Duodenal mucosa (tissue), 2 donors: ENCODE measurements around the gene ITGB5.

Source experiments
- H3K27ac ChIP-seq: one replicate; pipeline ENCODE4 v1.7.0; 2013; ENCODE audit warnings: low read depth, low read length
- H3K27me3 ChIP-seq, 2 donors: one replicate each; pipeline ENCODE4 v1.7.0; 2013; ENCODE audit warnings: low read length in 2 of 2, control low read depth in 1 of 2; ENCODE audit not compliant: insufficient read depth in 2 of 2, control insufficient read depth in 1 of 2
- H3K36me3 ChIP-seq, 2 donors: one replicate each; pipeline ENCODE4 v1.7.0; 2013; ENCODE audit warnings: low read length in 2 of 2, control low read depth in 1 of 2; ENCODE audit not compliant: insufficient read depth in 2 of 2, control insufficient read depth in 1 of 2
- H3K4me1 ChIP-seq, 2 donors: one replicate each; pipeline ENCODE4 v1.7.0; 2013; ENCODE audit warnings: low read length in 2 of 2, control low read depth in 1 of 2; ENCODE audit not compliant: insufficient read depth in 2 of 2, control insufficient read depth in 1 of 2
- H3K4me3 ChIP-seq, 2 donors: one replicate each; pipeline ENCODE4 v1.7.0; 2013; ENCODE audit warnings: low read length in 2 of 2, low read depth in 1 of 2
- H3K9ac ChIP-seq, 2 donors: one replicate each; pipeline ENCODE4 v1.7.0; 2013; ENCODE audit warnings: low read length in 2 of 2, low read depth in 1 of 2
- H3K9me3 ChIP-seq, 2 donors: one replicate each; pipeline ENCODE4 v1.7.0; 2013; ENCODE audit warnings: low read length in 2 of 2, control low read depth in 1 of 2; ENCODE audit not compliant: control insufficient read depth in 1 of 2

The ITGB5 gene

DNA sequence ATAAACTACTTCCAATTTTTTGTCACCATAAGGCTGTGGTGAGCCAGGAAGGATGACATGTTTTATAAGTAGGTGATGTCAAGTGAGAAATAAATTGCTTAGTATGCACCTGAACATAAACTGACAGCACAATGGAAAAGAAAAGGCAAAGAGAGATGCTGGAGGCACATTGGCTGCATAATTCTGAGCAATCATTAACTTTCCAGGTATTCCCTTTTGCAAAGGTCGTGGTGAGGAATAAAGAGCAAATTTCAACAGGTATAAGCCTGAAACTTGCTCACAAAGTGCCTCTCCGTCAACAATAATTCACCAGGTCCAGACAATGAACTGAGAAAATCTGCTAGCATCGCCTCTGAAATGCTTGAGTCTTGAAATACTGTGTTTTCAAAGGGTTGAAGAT is 48.2 kb downstream of the ITGB5 start:
- Histone ChIP-seq H3K4me3 (no peak overlapping the region), H3K27me3 (no peaks in the 10 kb centered on the region), H3K4me1 (peaks cover 30 to 38% of the 10 kb centered on the region in 2 donors), H3K36me3 (peaks cover 0 to 8% of the 10 kb centered on the region in 2 donors), H3K27ac (no peak overlapping the region), H3K9me3 (no peaks in the 10 kb centered on the region), H3K9ac (no peak overlapping the region)

DNA sequence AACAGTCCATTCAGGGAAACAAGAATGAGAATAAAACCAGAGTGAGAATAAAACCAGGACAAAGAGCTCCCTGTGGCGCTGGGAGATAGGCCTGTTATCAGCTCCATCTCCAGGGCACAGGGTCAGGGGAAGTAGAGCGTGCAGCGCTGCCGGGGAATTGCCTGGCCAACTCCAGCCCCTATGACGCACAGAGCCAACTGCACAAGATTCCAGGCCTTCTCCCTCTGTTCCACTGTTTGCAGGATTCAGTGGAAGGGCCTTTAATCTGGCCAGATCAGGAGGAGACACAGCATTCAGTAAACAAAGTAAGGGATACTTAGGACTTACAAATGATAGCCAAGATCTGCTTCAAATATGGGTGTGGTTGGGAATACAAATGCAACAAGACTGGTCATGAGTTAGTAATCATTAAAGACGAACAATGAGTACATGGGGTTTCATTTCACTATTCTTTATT is 49.4 kb downstream of the ITGB5 start:
- H3K36me3 ChIP-seq, result peaks cover 0 to 8% of the 10 kb centered on the region in 2 donors
- H3K9ac ChIP-seq, result no peak overlapping the region
- H3K9me3 ChIP-seq, result no peaks in the 10 kb centered on the region
- peaks cover 34 to 45% of the 10 kb centered on the region in 2 donors for H3K4me1 ChIP-seq
- H3K27me3 ChIP-seq, result no peaks in the 10 kb centered on the region
- peak overlapping the region; percentile 65 for H3K27ac ChIP-seq
- H3K4me3 ChIP-seq, result no peak overlapping the region

DNA sequence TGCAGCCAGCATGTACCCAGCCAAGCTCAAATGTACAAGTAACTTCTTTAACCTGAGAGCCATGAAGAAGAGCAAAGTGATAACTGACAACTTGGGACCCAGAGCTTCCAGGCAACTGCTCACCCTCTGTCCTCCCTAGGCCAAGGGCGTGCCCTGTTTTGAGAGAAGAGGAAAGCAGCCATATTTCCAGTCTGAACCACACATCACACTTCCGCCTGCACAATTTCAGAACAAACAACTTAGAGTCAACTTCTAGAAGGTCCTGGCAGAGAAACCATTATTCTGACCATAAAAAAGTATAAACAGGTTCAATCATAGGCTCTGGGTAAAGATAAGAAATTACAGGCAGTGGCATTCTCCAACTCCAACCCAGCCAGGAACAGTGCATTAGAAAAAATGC is 50.1 kb downstream of the ITGB5 start:
- Histone ChIP-seq H3K4me3 (no peak overlapping the region), H3K27me3 (no peaks in the 10 kb centered on the region), H3K4me1 (peaks cover 34 to 45% of the 10 kb centered on the region in 2 donors), H3K9ac (no peak overlapping the region), H3K27ac (peak overlapping the region; percentile 65), H3K36me3 (peaks cover 0 to 8% of the 10 kb centered on the region in 2 donors), H3K9me3 (no peaks in the 10 kb centered on the region)

DNA sequence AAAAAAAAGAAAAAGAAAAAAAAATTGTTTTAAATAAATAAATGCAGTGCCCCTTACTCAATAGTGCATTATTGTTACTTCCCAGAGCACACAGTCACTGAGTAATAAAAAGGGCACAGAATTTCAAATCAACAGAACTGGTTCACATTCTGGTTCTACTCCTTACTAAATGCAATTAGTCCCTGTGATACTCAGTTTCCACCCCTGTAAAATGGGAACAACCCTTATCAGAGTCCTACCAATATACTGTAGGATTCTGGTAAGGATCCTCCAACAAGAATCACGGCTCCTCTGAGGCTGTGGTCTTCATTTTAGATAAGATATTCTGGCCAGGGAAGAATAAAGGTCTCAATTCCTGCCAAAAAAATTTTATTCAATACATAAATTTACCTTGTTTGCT is 50.7 kb downstream of the ITGB5 start:
- no peak overlapping the region for H3K4me3 ChIP-seq
- peaks cover 34 to 45% of the 10 kb centered on the region in 2 donors for H3K4me1 ChIP-seq
- H3K27me3 ChIP-seq, result no peaks in the 10 kb centered on the region
- H3K27ac ChIP-seq, result peak overlapping the region; percentile 22
- no peaks in the 10 kb centered on the region for H3K9me3 ChIP-seq
- H3K36me3 ChIP-seq, result peaks cover 0 to 5% of the 10 kb centered on the region in 2 donors
- H3K9ac ChIP-seq, result no peak overlapping the region

DNA sequence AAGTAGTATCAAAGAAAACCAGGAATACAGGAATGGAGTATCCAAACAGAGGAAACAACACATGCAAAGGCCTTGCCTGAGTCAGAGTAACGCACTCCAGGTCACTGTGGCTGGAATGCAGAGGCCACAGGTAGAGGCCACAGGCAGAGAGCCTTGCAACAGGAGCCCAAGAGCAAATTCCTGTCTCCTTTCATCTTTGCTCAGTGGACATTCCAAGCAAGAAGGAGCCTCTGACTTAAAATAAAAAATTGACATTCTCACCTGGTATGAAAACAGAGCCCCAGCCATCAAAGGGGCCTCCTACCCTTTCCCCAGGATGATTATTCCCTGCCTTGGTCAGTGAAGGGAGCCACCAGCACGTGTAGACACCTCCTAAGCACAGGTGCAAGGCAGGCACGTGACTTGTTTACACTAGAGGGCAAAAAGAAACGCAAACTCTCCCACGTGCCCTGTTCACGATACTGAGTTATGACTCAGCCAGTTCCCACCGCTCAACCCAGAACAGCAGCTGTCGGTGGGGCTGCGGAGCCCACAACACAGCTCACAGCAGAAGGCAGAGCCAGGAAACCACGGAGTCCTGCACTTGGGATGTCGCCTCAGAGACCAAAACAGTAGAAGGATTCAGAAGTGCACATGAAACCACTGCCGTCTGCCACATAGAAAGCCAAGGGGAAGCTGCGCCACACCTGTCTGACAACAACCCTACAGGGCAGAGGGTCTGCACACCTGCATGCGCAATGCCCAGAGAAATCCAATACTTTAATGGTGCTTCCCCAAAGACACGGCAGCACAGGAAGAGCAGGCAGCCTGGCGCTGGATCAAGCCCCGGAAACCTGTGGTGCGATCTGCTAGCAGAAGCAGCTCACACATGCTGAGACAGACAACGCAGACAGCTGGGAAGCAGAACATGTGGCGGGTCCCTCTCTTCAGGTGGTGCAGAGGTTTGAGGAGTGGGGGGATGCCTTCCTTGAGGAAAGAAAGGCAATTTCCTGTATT is 52.1 kb downstream of the ITGB5 start:
- peak overlapping the region; percentile 62 for H3K27ac ChIP-seq
- peaks cover 34 to 45% of the 10 kb centered on the region in 2 donors for H3K4me1 ChIP-seq
- peak overlapping the region; percentile 47 to 58 for H3K4me3 ChIP-seq
- H3K9ac ChIP-seq, result peak overlapping the region; percentile 10 to 48
- no peaks in the 10 kb centered on the region for H3K27me3 ChIP-seq
- no peaks in the 10 kb centered on the region for H3K9me3 ChIP-seq
- H3K36me3 ChIP-seq, result no peaks in the 10 kb centered on the region

DNA sequence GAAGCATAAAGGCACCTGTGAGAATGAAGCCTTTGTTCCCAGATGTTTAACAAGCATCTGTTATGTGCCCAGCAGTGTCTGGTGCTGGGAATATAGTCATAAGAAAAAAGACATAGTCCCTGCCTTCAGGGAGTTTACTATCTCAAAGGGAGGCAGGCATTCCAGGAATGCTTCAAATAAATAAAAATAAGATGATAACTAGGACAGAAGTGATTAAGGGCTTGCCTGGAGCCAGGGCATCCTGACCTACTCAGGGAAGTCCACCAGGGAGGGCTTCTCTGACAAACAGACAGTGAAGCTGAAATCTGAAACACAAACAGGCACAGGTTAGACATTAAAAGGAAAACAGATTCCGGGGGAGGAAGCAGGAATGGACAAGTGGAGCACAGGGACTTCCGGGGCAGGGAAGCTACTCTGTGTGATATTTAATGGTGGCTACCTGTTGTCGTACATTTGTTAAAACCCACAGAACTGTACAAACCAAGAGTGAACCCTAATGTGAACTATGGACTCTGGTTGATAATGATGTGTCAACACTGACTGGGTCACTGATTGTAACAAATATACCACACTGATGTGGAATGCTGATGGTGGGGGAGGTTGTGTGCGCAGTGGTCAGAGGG is 53.3 kb downstream of the ITGB5 start:
- no peak overlapping the region for H3K9ac ChIP-seq
- H3K9me3 ChIP-seq, result no peaks in the 10 kb centered on the region
- H3K27ac ChIP-seq, result no peak overlapping the region
- H3K4me3 ChIP-seq, result no peak overlapping the region
- H3K36me3 ChIP-seq, result no peaks in the 10 kb centered on the region
- H3K27me3 ChIP-seq, result no peaks in the 10 kb centered on the region
- H3K4me1 ChIP-seq, result peaks cover 34 to 41% of the 10 kb centered on the region in 2 donors

DNA sequence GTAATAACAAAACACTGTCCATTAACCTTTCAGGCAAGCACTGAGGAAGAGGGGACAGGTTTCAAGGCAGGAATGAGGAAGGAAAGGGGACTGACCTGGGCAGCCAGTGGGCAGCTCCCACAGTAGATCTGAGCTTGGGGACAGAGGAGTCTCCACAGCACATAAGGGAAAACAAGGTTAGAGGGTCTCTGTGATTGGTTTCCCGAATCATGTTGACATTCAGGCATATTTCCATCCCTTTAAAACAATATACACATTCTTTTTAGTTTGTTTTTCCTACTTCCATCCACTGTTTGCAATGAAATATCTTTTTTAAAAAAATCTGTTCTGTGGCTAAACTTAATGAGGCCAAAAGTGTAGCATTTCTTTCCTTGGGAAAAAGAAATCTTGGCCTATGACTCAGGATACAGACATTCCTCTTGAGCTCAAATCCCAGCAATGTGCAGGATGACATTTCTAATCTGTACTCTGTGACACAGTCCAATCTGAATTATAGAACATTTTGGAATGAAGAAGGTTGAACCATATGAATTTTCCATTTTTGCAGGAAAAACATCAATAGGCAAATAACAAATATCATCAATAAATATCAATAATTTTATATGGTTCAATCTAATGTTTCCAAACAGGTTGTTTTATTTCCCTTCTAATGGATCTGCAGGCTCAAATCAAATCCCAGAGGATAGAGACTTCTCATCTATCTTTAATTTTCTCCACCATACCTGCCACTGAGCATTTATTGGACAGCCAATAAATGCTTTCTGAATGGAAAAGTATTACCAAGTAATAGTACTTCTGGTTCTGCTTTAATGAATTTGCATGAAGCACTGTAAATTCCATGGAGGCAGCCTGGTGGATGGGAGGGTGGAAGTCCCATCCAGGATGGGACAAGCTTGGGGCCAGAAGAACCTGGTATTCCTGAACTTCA is 54.1 kb downstream of the ITGB5 start:
- no peak overlapping the region for H3K4me3 ChIP-seq
- no peak overlapping the region for H3K9ac ChIP-seq
- no peak overlapping the region for H3K27ac ChIP-seq
- peaks cover 34 to 40% of the 10 kb centered on the region in 2 donors for H3K4me1 ChIP-seq
- no peaks in the 10 kb centered on the region for H3K27me3 ChIP-seq
- no peaks in the 10 kb centered on the region for H3K9me3 ChIP-seq
- H3K36me3 ChIP-seq, result no peaks in the 10 kb centered on the region

DNA sequence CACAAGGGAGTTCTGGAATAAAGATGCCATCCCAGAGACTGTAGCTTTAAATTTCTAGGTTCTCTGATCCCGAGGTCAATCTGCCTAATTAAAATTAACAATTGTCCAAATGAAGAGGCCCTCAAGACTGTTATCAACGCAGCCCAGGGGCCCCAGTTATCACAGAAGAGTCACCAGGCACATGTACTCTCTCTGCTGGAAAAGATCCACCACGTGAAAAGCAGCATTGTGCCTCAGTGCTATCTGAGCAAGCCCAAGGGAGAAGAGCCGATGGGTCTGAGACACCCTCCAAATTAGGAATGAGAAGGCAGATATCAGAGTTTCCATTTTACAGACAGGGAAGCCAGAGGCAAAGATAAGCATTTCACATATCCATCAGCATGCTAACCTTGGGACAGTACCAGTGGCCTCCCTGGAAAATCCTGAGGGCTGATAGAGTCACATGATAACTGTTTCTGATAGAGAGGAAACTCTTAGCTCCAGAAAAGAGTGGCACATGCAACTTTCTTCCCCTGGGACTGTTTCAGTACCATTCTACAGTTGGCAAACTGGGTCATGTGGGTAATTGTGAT is 55.5 kb downstream of the ITGB5 start:
- Histone ChIP-seq H3K9ac (no peak overlapping the region), H3K4me3 (no peak overlapping the region), H3K27me3 (no peaks in the 10 kb centered on the region), H3K9me3 (no peaks in the 10 kb centered on the region), H3K4me1 (peaks cover 21 to 27% of the 10 kb centered on the region in 2 donors), H3K36me3 (no peaks in the 10 kb centered on the region), H3K27ac (no peak overlapping the region)

DNA sequence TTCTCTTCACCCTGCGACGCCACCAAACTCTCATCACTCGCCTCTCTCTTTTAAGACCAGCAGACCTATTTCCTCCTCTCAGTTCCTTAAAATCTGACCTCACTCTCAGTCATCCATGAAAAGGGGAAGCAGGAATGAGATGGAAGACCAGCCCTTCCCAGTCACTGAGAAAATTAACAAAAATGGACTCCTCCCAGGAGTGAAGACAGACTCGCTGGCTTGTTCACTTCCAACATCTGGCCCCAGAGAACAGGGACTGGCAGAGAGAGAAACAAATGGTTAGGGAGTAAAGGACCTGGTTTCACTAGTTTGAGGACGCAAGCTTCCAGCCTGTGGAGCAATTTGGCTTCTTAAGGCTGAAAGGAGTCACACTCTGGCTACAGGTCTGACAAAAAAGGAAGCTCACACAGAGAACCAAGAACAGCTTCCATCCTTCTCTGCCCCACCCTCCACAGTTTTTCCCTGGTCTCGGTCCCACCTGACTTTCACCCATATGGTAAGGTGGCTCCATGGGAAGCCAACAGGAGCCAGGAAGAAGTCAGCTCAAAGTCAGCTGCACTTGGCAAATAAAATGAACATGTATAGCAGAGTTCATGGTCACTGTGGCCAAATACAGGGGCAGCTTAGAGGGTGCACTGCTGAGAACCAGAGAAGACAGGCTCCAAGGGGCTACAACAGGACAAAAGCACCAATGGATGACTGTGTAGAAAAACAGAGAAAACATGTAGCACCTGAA is 57.2 kb downstream of the ITGB5 start:
- no peak overlapping the region for H3K4me3 ChIP-seq
- no peaks in the 10 kb centered on the region for H3K27me3 ChIP-seq
- H3K9me3 ChIP-seq, result no peaks in the 10 kb centered on the region
- H3K4me1 ChIP-seq, result peaks cover 11 to 14% of the 10 kb centered on the region in 2 donors
- H3K36me3 ChIP-seq, result no peaks in the 10 kb centered on the region
- no peak overlapping the region for H3K9ac ChIP-seq
- H3K27ac ChIP-seq, result no peak overlapping the region
